Jurkat, Clone E6-1 (cell line): ENCODE data around the gene CCDC167.

Source experiments
- DNase-seq: peaks from one replicate; pipeline ENCODE4 v3.0.0-alpha.2; 2011; ENCODE audit warnings: low read depth, low spot score
- H3K4me3 ChIP-seq: 2 replicates; pipeline ENCODE4 v1.5.1; 2011; ENCODE audit warnings: mild to moderate bottlenecking, low read length, control low read depth, moderate library complexity

CCDC167 gene

GRCh38 chr6:37480951-37481534 lies 18.6 kb downstream of the CCDC167 start:
- DNase-seq, result no peak
- no peak overlapping the region for H3K4me3 ChIP-seq

GRCh38 chr6:37480118-37480736 lies 19.5 kb downstream of the CCDC167 start:
- DNase-seq, result no peak
- no peak overlapping the region for H3K4me3 ChIP-seq

GRCh38 chr6:37479266-37479854 lies 20.3 kb downstream of the CCDC167 start:
- no peak for DNase-seq
- H3K4me3 ChIP-seq, result no peak overlapping the region

- no peak overlapping the region for H3K4me3 ChIP-seq
- no peak for DNase-seq
These were observed 20.9 kb downstream of the CCDC167 start for GRCh38 chr6:37478827-37479226.

- H3K4me3 ChIP-seq, result no peak overlapping the region
- no peak for DNase-seq
These were observed 21.8 kb downstream of the CCDC167 start for GRCh38 chr6:37477656-37478435.

- no peak for DNase-seq
- no peak overlapping the region for H3K4me3 ChIP-seq
These were observed 22.5 kb downstream of the CCDC167 start for GRCh38 chr6:37477191-37477590.

GRCh38 chr6:37474316-37474715 lies 25.4 kb downstream of the CCDC167 start:
- no peak overlapping the region for H3K4me3 ChIP-seq
- DNase-seq, result no peak

- DNase-seq, result no peak
These were observed 26.2 kb downstream of the CCDC167 start for GRCh38 chr6:37473364-37474095.

GRCh38 chr6:37467718-37468117 lies 32.0 kb downstream of the CCDC167 start:
- no peak for DNase-seq

More at GRCh38 chr6:37473364-37474095, 26.2 kb downstream of the CCDC167 start:
- no peak overlapping the region for H3K4me3 ChIP-seq

GRCh38 chr6:37463110-37463509 lies 36.6 kb downstream of the CCDC167 start:
- no peak for DNase-seq
- no peak overlapping the region for H3K4me3 ChIP-seq

More at GRCh38 chr6:37467718-37468117, 32.0 kb downstream of the CCDC167 start:
- no peak overlapping the region for H3K4me3 ChIP-seq

GRCh38 chr6:37460805-37461204 lies 38.9 kb downstream of the CCDC167 start:
- DNase-seq, result no peak
- no peak overlapping the region for H3K4me3 ChIP-seq

GRCh38 chr6:37459981-37460800 lies 39.5 kb downstream of the CCDC167 start:
- peak; percentile 78 for DNase-seq
- no peak overlapping the region for H3K4me3 ChIP-seq

GRCh38 chr6:37456816-37457560 lies 42.7 kb downstream of the CCDC167 start:
- no peak for DNase-seq
- no peak overlapping the region for H3K4me3 ChIP-seq

GRCh38 chr6:37456126-37456525 lies 43.6 kb downstream of the CCDC167 start:
- no peak for DNase-seq
- no peak overlapping the region for H3K4me3 ChIP-seq

- H3K4me3 ChIP-seq, result no peak overlapping the region
- DNase-seq, result no peak
These were observed 45.1 kb downstream of the CCDC167 start for GRCh38 chr6:37454420-37455140.

- DNase-seq, result no peak
- no peak overlapping the region for H3K4me3 ChIP-seq
These were observed 47.2 kb downstream of the CCDC167 start for GRCh38 chr6:37452522-37452921.

- no peak for DNase-seq
These were observed 48.1 kb downstream of the CCDC167 start for GRCh38 chr6:37451441-37452193.

More at GRCh38 chr6:37451441-37452193, 48.1 kb downstream of the CCDC167 start:
- H3K4me3 ChIP-seq, result no peak overlapping the region
